LNCaP clone FGC (cell line): Measurements from ENCODE around the gene TCTN2.

Experiments used
- DNase-seq: peaks from one replicate; pipeline ENCODE4 v3.0.0-alpha.2; 2011; ENCODE audit warnings: low read depth
- H3K4me3 ChIP-seq: 2 replicates; pipeline ENCODE4 v1.5.1; 2011; ENCODE audit warnings: mild to moderate bottlenecking, low read depth, low read length, control low read depth
- TF ChIP-seq, protein P1 (sequence below): IDR thresholded peaks from 2 replicates; pipeline ENCODE4 v1.5.1; 2012; ENCODE audit warnings: mild to moderate bottlenecking; ENCODE audit not compliant: control insufficient read depth, insufficient read depth; ENCODE audit errors: extremely low read depth

Gene TCTN2

GRCh38 chr12:123667771-123668170 lies 3.1 kb upstream of the TCTN2 start:
- no peak for DNase-seq
- TF ChIP-seq, protein P1, sequence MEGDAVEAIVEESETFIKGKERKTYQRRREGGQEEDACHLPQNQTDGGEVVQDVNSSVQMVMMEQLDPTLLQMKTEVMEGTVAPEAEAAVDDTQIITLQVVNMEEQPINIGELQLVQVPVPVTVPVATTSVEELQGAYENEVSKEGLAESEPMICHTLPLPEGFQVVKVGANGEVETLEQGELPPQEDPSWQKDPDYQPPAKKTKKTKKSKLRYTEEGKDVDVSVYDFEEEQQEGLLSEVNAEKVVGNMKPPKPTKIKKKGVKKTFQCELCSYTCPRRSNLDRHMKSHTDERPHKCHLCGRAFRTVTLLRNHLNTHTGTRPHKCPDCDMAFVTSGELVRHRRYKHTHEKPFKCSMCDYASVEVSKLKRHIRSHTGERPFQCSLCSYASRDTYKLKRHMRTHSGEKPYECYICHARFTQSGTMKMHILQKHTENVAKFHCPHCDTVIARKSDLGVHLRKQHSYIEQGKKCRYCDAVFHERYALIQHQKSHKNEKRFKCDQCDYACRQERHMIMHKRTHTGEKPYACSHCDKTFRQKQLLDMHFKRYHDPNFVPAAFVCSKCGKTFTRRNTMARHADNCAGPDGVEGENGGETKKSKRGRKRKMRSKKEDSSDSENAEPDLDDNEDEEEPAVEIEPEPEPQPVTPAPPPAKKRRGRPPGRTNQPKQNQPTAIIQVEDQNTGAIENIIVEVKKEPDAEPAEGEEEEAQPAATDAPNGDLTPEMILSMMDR = no peak
- H3K4me3 ChIP-seq = no peak overlapping the region

- peak overlapping the region; percentile 97 for H3K4me3 ChIP-seq
Measured at GRCh38 chr12:123671876-123672275, 963 bp downstream of the TCTN2 start.

DNA sequence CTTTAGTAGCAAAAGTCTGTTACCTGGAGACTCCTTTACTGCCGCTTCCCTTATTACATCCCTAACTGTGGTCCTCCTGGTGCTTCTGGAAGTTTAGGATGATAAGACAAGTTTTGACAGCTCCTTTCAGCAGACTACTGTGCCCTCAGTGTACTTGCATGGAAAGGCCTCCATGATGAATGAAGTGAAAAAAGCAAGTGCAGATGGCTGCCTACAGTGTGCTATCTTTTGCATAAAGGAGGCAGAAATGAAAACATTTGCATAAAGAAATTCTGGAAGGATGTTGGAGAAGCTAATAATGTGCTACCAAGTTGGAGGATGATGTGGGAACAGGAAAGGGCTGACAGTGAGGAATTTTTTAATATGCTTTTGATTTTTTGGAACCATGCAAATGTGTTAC lies 4.5 kb downstream of the TCTN2 start:
- no peak for DNase-seq
- H3K4me3 ChIP-seq = no peak overlapping the region
- TF ChIP-seq, protein P1 = no peak

More at GRCh38 chr12:123671876-123672275, 963 bp downstream of the TCTN2 start:
- no peak for DNase-seq
- TF ChIP-seq, protein P1 = no peak

DNA sequence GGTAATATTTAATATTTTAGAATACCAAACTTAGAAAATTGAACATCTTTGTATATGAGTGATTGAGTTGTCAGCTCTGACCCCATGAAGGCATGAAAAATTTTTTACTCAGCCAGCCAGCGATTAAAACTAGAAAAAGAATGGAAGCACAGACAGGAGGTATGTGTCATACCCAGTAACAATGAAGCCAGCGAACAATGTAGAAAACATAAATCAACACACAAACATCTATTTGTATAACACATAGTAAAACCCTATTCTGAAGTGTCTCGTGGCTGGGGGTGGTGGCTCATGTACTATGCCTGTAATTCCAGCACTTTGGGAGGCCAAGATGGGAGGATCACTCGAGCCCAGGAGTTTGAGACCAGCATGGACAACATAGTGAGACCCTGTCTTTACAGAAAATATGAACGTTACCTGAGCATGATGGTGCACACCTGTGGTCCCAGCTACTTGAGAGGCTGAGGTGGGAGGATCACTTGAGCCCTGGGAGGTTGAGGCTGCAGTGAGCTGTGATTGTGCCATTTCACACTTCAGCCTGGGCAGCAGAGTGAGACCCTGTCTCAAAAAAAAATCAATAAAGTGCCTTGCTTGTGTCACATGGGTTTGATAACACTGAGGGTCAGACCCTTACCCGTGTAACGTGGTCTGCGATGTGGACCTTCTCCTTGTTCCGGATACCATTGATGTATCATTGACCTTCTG lies 5.9 kb downstream of the TCTN2 start:
- TF ChIP-seq, protein P1 = no peak
- DNase-seq = no peak
- H3K4me3 ChIP-seq = no peak overlapping the region

DNA sequence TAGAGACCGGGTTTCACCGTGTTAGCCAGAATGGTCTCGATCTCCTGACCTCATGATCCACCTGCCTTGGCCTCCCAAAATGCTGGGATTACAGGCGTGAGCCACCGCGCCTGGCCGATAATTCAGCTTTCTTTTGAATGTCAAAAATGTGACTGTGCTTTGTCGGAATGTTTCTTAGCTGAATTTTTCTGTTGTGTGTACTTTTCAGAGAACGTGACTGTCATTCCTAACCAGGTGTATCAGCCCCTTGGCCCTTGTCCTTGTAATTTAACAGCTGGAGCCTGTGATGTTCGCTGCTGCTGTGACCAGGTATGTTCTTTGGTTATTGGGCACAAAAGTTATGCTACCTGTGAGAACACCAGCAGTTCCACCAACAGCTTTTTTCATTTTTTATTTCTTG lies 8.1 kb downstream of the TCTN2 start:
- no peak for DNase-seq
- TF ChIP-seq, protein P1 = no peak
- H3K4me3 ChIP-seq = no peak overlapping the region

- no peak overlapping the region for H3K4me3 ChIP-seq
- no peak for DNase-seq
- TF ChIP-seq, protein P1 = no peak
Measured at GRCh38 chr12:123681605-123682004, 10.7 kb downstream of the TCTN2 start.

- DNase-seq = no peak
- H3K4me3 ChIP-seq = no peak overlapping the region
- TF ChIP-seq, protein P1 = no peak
Measured at GRCh38 chr12:123683964-123684363, 13.1 kb downstream of the TCTN2 start.
